Keratinocyte (primary cell): ENCODE measurements around the gene AGAP1. TPM values are rescaled to one million over a fixed set of nuclear protein-coding genes. Genes with fewer than 3 reads are reported as not detected.

Experiments used
- DNase-seq: peaks from one replicate; pipeline ENCODE4 v3.0.0-alpha.2; 2011; ENCODE audit warnings: low read depth, missing footprints, low spot score
- FAIRE-seq: peaks from 2 replicates; lab custom pipeline; 2011; peaks lifted over from hg19 to GRCh38; lab: Jason Lieb, UNC
- H2AFZ ChIP-seq: 2 replicates; pipeline ENCODE4 v1.6.0; 2012; ENCODE audit warnings: low read length, control low read depth, inconsistent platforms; ENCODE audit not compliant: control insufficient read depth
- H3K27ac ChIP-seq: 2 replicates; pipeline ENCODE4 v1.5.1; 2011; ENCODE audit warnings: low read length; ENCODE audit not compliant: control insufficient read depth, insufficient read depth
- H3K27me3 ChIP-seq: 3 replicates; pipeline ENCODE4 v1.6.0; 2011; ENCODE audit warnings: low read length; ENCODE audit not compliant: control insufficient read depth, insufficient read depth; ENCODE audit errors: extremely low read depth
- H3K36me3 ChIP-seq, 2 experiments: 2 replicates in 1 of 2; 3 replicates in 1 of 2; pipeline ENCODE4 v1.5.1; 2011; ENCODE audit warnings: low read length in 2 of 2, mild to moderate bottlenecking in 1 of 2; ENCODE audit not compliant: control insufficient read depth in 2 of 2, insufficient read depth in 2 of 2; ENCODE audit errors: extremely low read depth in 1 of 2
- H3K4me1 ChIP-seq: 3 replicates; pipeline ENCODE4 v1.5.1; 2011; ENCODE audit warnings: low read length; ENCODE audit not compliant: control insufficient read depth, insufficient read depth; ENCODE audit errors: extremely low read depth
- H3K4me2 ChIP-seq: 3 replicates; pipeline ENCODE4 v1.6.0; 2011; ENCODE audit warnings: low read depth, low read length; ENCODE audit not compliant: control insufficient read depth, insufficient read depth; ENCODE audit errors: extremely low read depth
- H3K4me3 ChIP-seq, 3 experiments: fragments of 200-600 bp in 1 of 3; sonication (generic) in 1 of 3; 2 replicates in 2 of 3; 3 replicates in 1 of 3; pipeline ENCODE4 v1.5.1; 2011 to 2016; ENCODE audit warnings: low read length in 3 of 3, mild to moderate bottlenecking in 3 of 3, control low read depth in 2 of 3, inconsistent platforms in 1 of 3, low read depth in 1 of 3, mixed read lengths in 1 of 3, mixed run types in 1 of 3, moderate library complexity in 1 of 3; ENCODE audit not compliant: control insufficient read depth in 2 of 3, insufficient read depth in 2 of 3; ENCODE audit errors: extremely low read depth in 1 of 3
- H3K79me2 ChIP-seq: 2 replicates; pipeline ENCODE4 v1.6.0; 2012; ENCODE audit warnings: low read length; ENCODE audit not compliant: control insufficient read depth, insufficient read depth
- H3K9ac ChIP-seq: 3 replicates; pipeline ENCODE4 v1.6.0; 2011; ENCODE audit warnings: low read length; ENCODE audit not compliant: control insufficient read depth, insufficient read depth; ENCODE audit errors: extremely low read depth
- H3K9me1 ChIP-seq: 3 replicates; pipeline ENCODE4 v1.6.0; 2011; ENCODE audit warnings: low read length; ENCODE audit not compliant: control insufficient read depth, insufficient read depth; ENCODE audit errors: extremely low read depth
- H3K9me3 ChIP-seq: 2 replicates; pipeline ENCODE4 v1.5.1; 2012; ENCODE audit warnings: low read depth, low read length; ENCODE audit not compliant: control insufficient read depth
- H4K20me1 ChIP-seq: 3 replicates; pipeline ENCODE4 v1.6.0; 2011; ENCODE audit warnings: low read length; ENCODE audit not compliant: control insufficient read depth, insufficient read depth; ENCODE audit errors: extremely low read depth
- EZH2 ChIP-seq: IDR thresholded peaks from one replicate; pipeline ENCODE4 v1.6.1; 2012; ENCODE audit warnings: inconsistent platforms, mild to moderate bottlenecking, low read length, moderate library complexity
- dilution Hi-C: fragments of 300-500 bp; cut with MboI; formaldehyde crosslinking; loops from one replicate; pipeline ENCODE4 v1.7.0; 2020; ENCODE audit warnings: low sequenced_read_pairs; ENCODE audit not compliant: extremely low pct_ligation_motif_present
- polyA plus RNA-seq, 5 experiments: library from polyadenylated mRNA; depleted of rRNA in 3 of 5; stranded (reverse) in 3 of 5; stranded (forward) in 1 of 5; unstranded in 1 of 5; fragments of >200 nt; gene quantifications; 1 replicate in 1 of 5; 2 replicates in 3 of 5; 3 replicates in 1 of 5; pipeline versions ENCODE4 v1.2.1 to v1.2.3, GENCODE V29; 2011 to 2012; ENCODE audit warnings: missing spikeins in 2 of 5, low read depth in 1 of 5, low replicate concordance in 1 of 5
- TF ChIP-seq, protein P1 (sequence below), 3 experiments: IDR thresholded peaks in 1 of 3; conservative IDR thresholded peaks in 1 of 3; optimal IDR thresholded peaks in 1 of 3; 2 replicates in 2 of 3; 3 replicates in 1 of 3; pipeline versions ENCODE3 to v1.5.1; 2011; ENCODE audit warnings: low read length in 3 of 3, mild to moderate bottlenecking in 3 of 3, moderate library complexity in 2 of 3, control low read depth in 1 of 3, inconsistent platforms in 1 of 3; ENCODE audit not compliant: insufficient read depth in 2 of 3; ENCODE audit errors: extremely low read depth in 1 of 3

Gene AGAP1
- polyA plus RNA-seq, 1 donor (not counting 4 experiments of a cell fraction or from before 2014, with no cell fraction given), result 12.6 TPM

DNA sequence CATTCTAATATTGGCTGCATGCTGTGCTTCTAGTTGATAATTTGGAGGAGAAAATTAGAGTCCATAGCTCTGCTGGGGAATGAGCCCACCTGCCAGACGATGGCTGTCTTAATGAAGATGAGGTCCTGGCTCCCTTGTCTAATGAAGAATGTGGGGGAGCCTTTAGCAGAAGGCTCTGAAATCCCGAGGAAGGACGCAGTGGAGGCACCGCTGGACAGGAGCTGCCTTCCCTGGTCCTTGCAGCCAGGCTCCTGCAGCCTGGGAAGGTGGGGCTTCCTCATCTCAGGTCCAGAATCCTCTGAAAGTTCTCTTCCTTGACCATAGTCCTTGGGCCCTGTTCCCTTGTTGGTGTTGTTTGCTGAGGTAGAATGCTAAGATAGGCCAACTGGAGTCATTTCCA lies 208.3 kb downstream of the AGAP1 start:
- Histone ChIP-seq H3K9me3 (no peaks in the 10 kb centered on the region), H4K20me1 (no peaks in the 10 kb centered on the region), H3K4me2 (no peak overlapping the region), H2AFZ (no peak overlapping the region), H3K36me3 (no peaks in the 10 kb centered on the region), H3K79me2 (peaks cover 16% of the 10 kb centered on the region), H3K4me3 (no peak overlapping the region), H3K27ac (no peak overlapping the region), H3K4me1 (peaks cover 12% of the 10 kb centered on the region), H3K9ac (no peak overlapping the region), H3K9me1 (peaks cover 4% of the 10 kb centered on the region), H3K27me3 (no peaks in the 10 kb centered on the region)
- TF ChIP-seq, protein P1, sequence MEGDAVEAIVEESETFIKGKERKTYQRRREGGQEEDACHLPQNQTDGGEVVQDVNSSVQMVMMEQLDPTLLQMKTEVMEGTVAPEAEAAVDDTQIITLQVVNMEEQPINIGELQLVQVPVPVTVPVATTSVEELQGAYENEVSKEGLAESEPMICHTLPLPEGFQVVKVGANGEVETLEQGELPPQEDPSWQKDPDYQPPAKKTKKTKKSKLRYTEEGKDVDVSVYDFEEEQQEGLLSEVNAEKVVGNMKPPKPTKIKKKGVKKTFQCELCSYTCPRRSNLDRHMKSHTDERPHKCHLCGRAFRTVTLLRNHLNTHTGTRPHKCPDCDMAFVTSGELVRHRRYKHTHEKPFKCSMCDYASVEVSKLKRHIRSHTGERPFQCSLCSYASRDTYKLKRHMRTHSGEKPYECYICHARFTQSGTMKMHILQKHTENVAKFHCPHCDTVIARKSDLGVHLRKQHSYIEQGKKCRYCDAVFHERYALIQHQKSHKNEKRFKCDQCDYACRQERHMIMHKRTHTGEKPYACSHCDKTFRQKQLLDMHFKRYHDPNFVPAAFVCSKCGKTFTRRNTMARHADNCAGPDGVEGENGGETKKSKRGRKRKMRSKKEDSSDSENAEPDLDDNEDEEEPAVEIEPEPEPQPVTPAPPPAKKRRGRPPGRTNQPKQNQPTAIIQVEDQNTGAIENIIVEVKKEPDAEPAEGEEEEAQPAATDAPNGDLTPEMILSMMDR (optimal IDR thresholded peaks at IDR 0.05 in 1 of 3, IDR thresholded peaks at IDR 0.05 in 1 of 3, conservative IDR thresholded peaks at IDR 0.05 in 1 of 3; ENCODE audit: extremely low read depth in 1 of 3, insufficient read depth in 2 of 3, low read length in 3 of 3), result no peak
- TF ChIP-seq EZH2, result no peak
- DNase-seq (no peak), FAIRE-seq (no peak)
- dilution Hi-C loops, result no loop called here

DNA sequence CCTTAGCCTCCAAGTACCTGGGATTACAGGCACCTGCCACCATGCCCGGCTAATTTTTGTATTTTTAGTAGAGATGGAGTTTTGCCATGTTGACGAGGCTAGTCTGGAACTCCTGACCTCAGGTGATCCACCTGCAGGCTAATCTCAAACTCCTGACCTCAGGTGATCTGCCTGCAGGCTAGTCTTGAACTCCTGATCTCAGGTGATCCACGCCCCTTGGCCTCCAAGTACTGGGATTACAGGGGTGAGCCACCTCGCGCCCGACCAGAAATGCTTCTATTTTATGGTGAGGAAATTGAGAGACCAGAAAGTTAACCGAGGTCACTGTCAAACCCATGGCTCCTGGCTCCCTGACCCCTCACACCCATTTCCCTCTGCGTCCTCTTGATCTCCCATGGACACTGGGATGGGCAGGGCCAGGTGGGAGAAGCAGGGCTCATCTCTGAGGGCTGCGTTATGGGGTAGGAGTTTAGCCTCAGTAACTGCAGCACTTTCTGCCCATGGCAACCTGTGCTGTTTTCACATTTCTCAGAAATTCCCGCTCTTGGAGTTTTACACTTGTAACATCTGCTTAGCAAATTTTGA lies 210.0 kb downstream of the AGAP1 start:
- dilution Hi-C loops, result no loop called here
- Histone ChIP-seq H3K27me3 (no peaks in the 10 kb centered on the region), H3K9me1 (peaks cover 4% of the 10 kb centered on the region), H4K20me1 (no peaks in the 10 kb centered on the region), H3K9me3 (no peaks in the 10 kb centered on the region), H3K4me1 (peaks cover 20% of the 10 kb centered on the region), H3K4me2 (no peak overlapping the region), H3K9ac (no peak overlapping the region), H3K36me3 (no peaks in the 10 kb centered on the region), H3K4me3 (no peak overlapping the region), H2AFZ (no peak overlapping the region), H3K27ac (no peak overlapping the region), H3K79me2 (peaks cover 23% of the 10 kb centered on the region)
- TF ChIP-seq, protein P1 (optimal IDR thresholded peaks at IDR 0.05 in 1 of 3, IDR thresholded peaks at IDR 0.05 in 1 of 3, conservative IDR thresholded peaks at IDR 0.05 in 1 of 3; ENCODE audit: extremely low read depth in 1 of 3, insufficient read depth in 2 of 3, low read length in 3 of 3), result no peak
- no peak for TF ChIP-seq EZH2
- DNase-seq (no peak), FAIRE-seq (no peak)
